GM23248 (cell line): ENCODE data around the gene VPS36. TPM values are rescaled to one million over a fixed set of nuclear protein-coding genes. Genes with fewer than 3 reads are reported as not detected.

Experiments
- DNase-seq: peaks from one replicate; pipeline ENCODE4 v3.0.0-alpha.2; 2015
- H2AFZ ChIP-seq: fragments of 200-600 bp; sonication (generic); 2 replicates; pipeline ENCODE4 v1.6.1; 2016; ENCODE audit warnings: antibody characterized with exemption
- H3F3A ChIP-seq: fragments of 200-600 bp; sonication (generic); 2 replicates; pipeline ENCODE4 v1.6.1; 2016; ENCODE audit warnings: mild to moderate bottlenecking, antibody characterized with exemption, mixed run types; ENCODE audit not compliant: insufficient read depth
- H3K27ac ChIP-seq: fragments of 200-600 bp; sonication (generic); 2 replicates; pipeline ENCODE4 v1.5.1; 2016; ENCODE audit warnings: mild to moderate bottlenecking
- H3K27me3 ChIP-seq: fragments of 200-600 bp; sonication (generic); replicated peaks from 2 replicates; pipeline ENCODE4 v1.6.1; 2016; ENCODE audit warnings: mild to moderate bottlenecking; ENCODE audit not compliant: insufficient read depth
- H3K36me3 ChIP-seq: fragments of 200-600 bp; sonication (generic); 2 replicates; pipeline ENCODE4 v1.6.1; 2016; ENCODE audit warnings: low read depth, mild to moderate bottlenecking
- H3K4me1 ChIP-seq: fragments of 200-600 bp; sonication (generic); 2 replicates; pipeline ENCODE4 v1.6.1; 2016; ENCODE audit warnings: mild to moderate bottlenecking; ENCODE audit not compliant: insufficient read depth
- H3K4me2 ChIP-seq: fragments of 200-600 bp; sonication (generic); one replicate; pipeline ENCODE4 v1.6.1; 2016; ENCODE audit warnings: mild to moderate bottlenecking; ENCODE audit not compliant: unreplicated experiment
- H3K4me3 ChIP-seq: fragments of 200-600 bp; sonication (generic); 2 replicates; pipeline ENCODE4 v1.5.1; 2016; ENCODE audit warnings: mild to moderate bottlenecking
- H3K79me2 ChIP-seq: fragments of 200-600 bp; sonication (generic); 2 replicates; pipeline ENCODE4 v1.6.1; 2016; ENCODE audit warnings: mild to moderate bottlenecking; ENCODE audit not compliant: insufficient read depth
- H3K9ac ChIP-seq: fragments of 200-600 bp; sonication (generic); 2 replicates; pipeline ENCODE4 v1.6.1; 2016; ENCODE audit warnings: mild to moderate bottlenecking
- H3K9me2 ChIP-seq: fragments of 200-600 bp; sonication (generic); 2 replicates; pipeline ENCODE4 v1.6.1; 2016; ENCODE audit warnings: mixed run types, mild to moderate bottlenecking, moderate library complexity; ENCODE audit not compliant: insufficient read depth
- H3K9me3 ChIP-seq: fragments of 200-600 bp; sonication (generic); one replicate; pipeline ENCODE4 v1.6.1; 2017; ENCODE audit warnings: low read depth
- H4K20me1 ChIP-seq: fragments of 200-600 bp; sonication (generic); 2 replicates; pipeline ENCODE4 v1.6.0; 2016; ENCODE audit not compliant: insufficient read depth
- EZH2 ChIP-seq: fragments of 200-600 bp; sonication (generic); IDR thresholded peaks from 2 replicates; pipeline ENCODE4 v1.6.1; 2018; ENCODE audit warnings: antibody characterized with exemption, mild to moderate bottlenecking; ENCODE audit not compliant: insufficient read depth, poor library complexity, severe bottlenecking
- EZH2phosphoT487 ChIP-seq: fragments of 200-600 bp; sonication (generic); IDR thresholded peaks from 2 replicates; pipeline ENCODE4 v1.6.1; 2018; ENCODE audit warnings: antibody characterized with exemption, moderate library complexity, mild to moderate bottlenecking, low read depth; ENCODE audit not compliant: insufficient read depth
- WGBS, 2 experiments: methylation state at CpG; one replicate each; pipeline ENCODE4 v1.1.6; 2015 to 2017; ENCODE audit warnings: low lambda C conversion rate in 2 of 2, low coverage in 1 of 2; ENCODE audit errors: missing lambda C conversion rate in 2 of 2; 5-methylcytosine and 5-hydroxymethylcytosine counted together
- in situ Hi-C: fragments of 300-500 bp; cut with MboI; formaldehyde crosslinking; loops from 2 replicates; pipeline ENCODE4 v1.15.0; 2020
- polyA plus RNA-seq: library from polyadenylated mRNA; unstranded; fragments of >200 nt; fragmentation: Nextera tagmentation; extraction: Ambion mirVana; gene quantifications from 2 replicates; pipeline ENCODE4 v1.2.1, GENCODE V29; 2016
- total RNA-seq: library from RNA; depleted of rRNA; stranded (reverse); fragments of >200 nt; shearing (Covaris generic); gene quantifications from 2 replicates; pipeline ENCODE4 v1.2.3, GENCODE V29; 2014

VPS36 gene
- total and polyA plus RNA-seq, 2 experiments from 2014 or later = 34.7 to 42.6 TPM

DNA sequence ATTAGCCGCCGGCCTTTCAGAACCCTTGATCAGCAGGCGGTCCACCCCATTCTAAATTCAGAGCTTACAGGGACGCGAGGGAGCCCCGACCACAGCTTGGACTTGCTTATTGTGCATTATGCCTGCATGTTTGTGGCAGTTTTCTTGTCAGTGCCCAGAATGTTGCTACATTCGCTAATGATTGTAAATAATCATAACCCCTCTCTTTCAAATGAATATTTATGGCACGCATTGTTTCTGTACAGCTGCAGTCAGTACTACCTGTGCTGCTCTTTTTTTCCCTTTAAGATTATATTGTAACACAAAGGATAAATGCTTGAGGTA lies 321 bp upstream of the VPS36 start:
- peaks cover 46% of the 10 kb centered on the region for H3K79me2 ChIP-seq
- H3K4me1 ChIP-seq = peaks cover 21% of the 10 kb centered on the region
- peak overlapping the region; percentile 44 for H2AFZ ChIP-seq
- no peaks in the 10 kb centered on the region for H3K27me3 ChIP-seq
- no peak for DNase-seq
- H3K27ac ChIP-seq = no peak overlapping the region
- no peaks in the 10 kb centered on the region for H3K9me2 ChIP-seq
- no peaks in the 10 kb centered on the region for H3K36me3 ChIP-seq
- WGBS, 2 experiments = 2 to 5% methylated on average over 8 of the region's 8 CpGs
- TF ChIP-seq EZH2 (no peak), EZH2phosphoT487 (no peak)
- in situ Hi-C loops = no loop called here
- no peaks in the 10 kb centered on the region for H3K9me3 ChIP-seq
- H3K4me2 ChIP-seq = peak overlapping the region; percentile 54
- H4K20me1 ChIP-seq = no peaks in the 10 kb centered on the region
- 0 out of 2 replicates have a peak overlapping the region, but pooled peaks have one; percentile 15 for H3K9ac ChIP-seq
- peak overlapping the region; percentile 54 for H3K4me3 ChIP-seq
- peaks cover 4% of the 10 kb centered on the region for H3F3A ChIP-seq

DNA sequence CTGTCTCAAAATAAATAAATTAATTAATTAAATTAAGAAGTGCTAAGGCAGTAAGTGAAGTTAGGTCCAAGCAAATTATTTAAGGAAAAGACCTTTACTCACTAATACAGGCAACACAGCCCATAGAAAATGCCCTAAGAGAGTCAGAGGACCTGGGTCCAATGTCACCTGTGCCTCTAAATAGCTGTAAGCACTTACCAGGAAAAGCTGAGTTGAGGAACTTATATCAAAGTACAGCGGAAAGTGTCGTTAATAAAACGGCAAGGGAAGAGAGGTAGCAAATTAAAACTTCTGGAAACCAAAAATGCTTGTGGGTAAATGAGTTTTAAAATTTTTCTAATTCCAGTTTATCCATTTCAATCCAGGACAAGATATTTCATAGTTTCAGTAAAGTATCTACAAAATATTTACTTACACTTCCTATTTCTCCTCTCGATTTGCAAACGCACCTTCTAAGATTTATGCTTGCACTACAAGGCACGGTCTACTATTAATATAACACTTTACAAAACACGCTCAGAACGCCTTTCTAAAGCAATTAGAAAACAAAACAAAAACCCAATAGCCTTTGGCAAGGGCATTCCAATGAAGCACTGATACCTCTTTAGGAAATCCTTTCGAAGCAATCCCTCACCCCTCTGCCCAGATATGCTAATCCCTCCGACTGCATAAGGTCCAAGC lies 963 bp downstream of the VPS36 start:
- in situ Hi-C loops = loop anchor here (10.0 kb wide), 1 partner anchor 105 kb away; no protein-coding TSS in a partner anchor
- Histone ChIP-seq H4K20me1 (no peaks in the 10 kb centered on the region), H3F3A (peaks cover 4% of the 10 kb centered on the region), H3K9ac (peak overlapping the region; percentile 94), H3K9me3 (no peaks in the 10 kb centered on the region), H3K4me2 (peak overlapping the region; percentile 99), H3K27me3 (no peaks in the 10 kb centered on the region), H3K36me3 (peaks cover 6% of the 10 kb centered on the region), H2AFZ (peak overlapping the region; percentile 85), H3K27ac (peak overlapping the region; percentile 86), H3K79me2 (peaks cover 56% of the 10 kb centered on the region), H3K4me3 (peak overlapping the region; percentile 99), H3K9me2 (no peaks in the 10 kb centered on the region), H3K4me1 (peaks cover 19% of the 10 kb centered on the region)
- TF ChIP-seq EZH2phosphoT487 (no peak), EZH2 (no peak)
- no peak for DNase-seq
- 2 to 5% methylated on average over 10 of the region's 10 CpGs for WGBS, 2 experiments

DNA sequence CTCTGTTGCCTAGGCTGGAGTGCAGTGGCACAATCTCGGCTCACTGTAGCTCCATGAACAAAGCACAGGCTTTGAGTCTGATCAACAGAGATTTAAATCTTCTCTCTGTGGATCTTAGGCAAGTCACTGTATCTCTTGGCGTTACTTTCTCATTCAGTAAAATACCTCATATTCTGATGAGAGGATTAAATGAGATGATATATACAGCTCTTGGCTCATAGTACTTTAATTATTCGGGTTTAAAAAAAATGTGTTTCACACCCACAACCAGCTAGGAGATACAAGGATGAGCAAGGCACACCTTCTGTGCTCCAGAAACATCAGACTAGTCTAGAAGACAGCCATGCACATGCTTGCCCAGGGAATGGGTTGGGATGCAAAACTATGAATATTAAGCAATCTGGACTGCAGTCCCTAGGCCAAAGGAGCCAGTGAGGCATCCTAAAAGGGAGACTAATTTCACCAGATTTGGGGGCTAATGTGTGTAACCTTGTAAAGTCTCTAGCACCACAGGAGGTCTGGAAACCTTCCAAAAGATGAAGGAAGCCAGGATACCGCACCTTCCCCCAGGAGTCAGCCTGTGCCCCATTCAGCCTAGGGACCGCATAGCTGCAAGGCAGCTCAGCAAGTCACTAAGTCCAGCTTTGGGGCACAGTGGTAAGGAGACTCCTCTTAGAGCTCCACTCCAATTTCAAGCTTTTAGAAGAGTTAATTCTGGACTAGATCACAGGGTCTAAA lies 2.5 kb downstream of the VPS36 start:
- Histone ChIP-seq H3K4me2 (peak overlapping the region; percentile 99), H3F3A (no peaks in the 10 kb centered on the region; the same call in 1 of the 2 replicates), H3K36me3 (peaks cover 6% of the 10 kb centered on the region), H2AFZ (no peak overlapping the region), H3K27me3 (no peaks in the 10 kb centered on the region), H4K20me1 (no peaks in the 10 kb centered on the region), H3K4me3 (peak overlapping the region; percentile 99; the same call in 1 of the 2 replicates), H3K9ac (no peak overlapping the region), H3K4me1 (peaks cover 16% of the 10 kb centered on the region), H3K27ac (no peak overlapping the region), H3K9me3 (no peaks in the 10 kb centered on the region), H3K9me2 (no peaks in the 10 kb centered on the region), H3K79me2 (peaks cover 67% of the 10 kb centered on the region)
- 94 to 97% methylated on average over 5 of the region's 5 CpGs for WGBS, 2 experiments
- TF ChIP-seq EZH2 (no peak), EZH2phosphoT487 (no peak)
- in situ Hi-C loops = loop anchor here (10.0 kb wide), 1 partner anchor 103 kb away; no protein-coding TSS in a partner anchor
- no peak for DNase-seq

DNA sequence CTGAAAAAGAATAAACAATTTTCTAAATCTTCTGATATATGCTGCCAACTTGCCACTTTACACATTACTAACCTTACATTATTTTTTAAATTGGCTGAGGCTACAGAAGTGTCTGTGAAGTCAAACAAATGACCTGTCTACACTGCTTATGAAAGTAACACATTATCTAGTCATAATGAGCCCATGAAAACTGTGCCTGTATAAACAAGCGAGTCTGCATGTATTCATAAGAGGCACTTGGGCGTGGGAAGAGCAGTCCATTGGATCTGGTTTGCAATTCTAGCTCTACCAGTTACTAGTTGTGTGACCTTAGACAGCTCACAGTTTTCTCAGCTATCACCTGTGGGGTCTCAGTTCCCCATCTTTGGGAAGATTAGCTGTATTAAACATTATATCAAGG lies 3.1 kb downstream of the VPS36 start:
- no peak overlapping the region for H3K27ac ChIP-seq
- H3K4me1 ChIP-seq = peaks cover 16% of the 10 kb centered on the region
- no peak overlapping the region for H2AFZ ChIP-seq
- H3K4me3 ChIP-seq = no peak overlapping the region
- peaks cover 74% of the 10 kb centered on the region for H3K79me2 ChIP-seq
- in situ Hi-C loops = loop anchor here (10.0 kb wide), 1 partner anchor 103 kb away; no protein-coding TSS in a partner anchor
- no peaks in the 10 kb centered on the region; the same call in 1 of the 2 replicates for H3F3A ChIP-seq
- H3K9me2 ChIP-seq = no peaks in the 10 kb centered on the region
- no peak overlapping the region for H3K4me2 ChIP-seq
- TF ChIP-seq EZH2 (no peak), EZH2phosphoT487 (no peak)
- H4K20me1 ChIP-seq = no peaks in the 10 kb centered on the region
- H3K27me3 ChIP-seq = no peaks in the 10 kb centered on the region
- H3K9me3 ChIP-seq = no peaks in the 10 kb centered on the region
- no peak overlapping the region for H3K9ac ChIP-seq
- WGBS, 2 experiments = 95 to 96% methylated on average over 2 of the region's 2 CpGs
- DNase-seq = peak; percentile 30
- peaks cover 10% of the 10 kb centered on the region for H3K36me3 ChIP-seq
